ENCODE measurements around the gene PAPPA2. TPM values are rescaled to one million over a fixed set of nuclear protein-coding genes. Genes with fewer than 3 reads are reported as not detected.

PAPPA2 gene
- total RNA-seq, 3 donors from 2014 or later: 1.2 to 3.9 (median 2.6) TPM

- intact Hi-C loops (cut with DNase I; ENCODE audit: low total_unique reads): no loop called here
- H3K27me3 ChIP-seq: no peaks in the 10 kb centered on the region
- TF ChIP-seq POLR2A (IDR thresholded peaks at IDR 0.05): no peak
- TF ChIP-seq, protein P1, sequence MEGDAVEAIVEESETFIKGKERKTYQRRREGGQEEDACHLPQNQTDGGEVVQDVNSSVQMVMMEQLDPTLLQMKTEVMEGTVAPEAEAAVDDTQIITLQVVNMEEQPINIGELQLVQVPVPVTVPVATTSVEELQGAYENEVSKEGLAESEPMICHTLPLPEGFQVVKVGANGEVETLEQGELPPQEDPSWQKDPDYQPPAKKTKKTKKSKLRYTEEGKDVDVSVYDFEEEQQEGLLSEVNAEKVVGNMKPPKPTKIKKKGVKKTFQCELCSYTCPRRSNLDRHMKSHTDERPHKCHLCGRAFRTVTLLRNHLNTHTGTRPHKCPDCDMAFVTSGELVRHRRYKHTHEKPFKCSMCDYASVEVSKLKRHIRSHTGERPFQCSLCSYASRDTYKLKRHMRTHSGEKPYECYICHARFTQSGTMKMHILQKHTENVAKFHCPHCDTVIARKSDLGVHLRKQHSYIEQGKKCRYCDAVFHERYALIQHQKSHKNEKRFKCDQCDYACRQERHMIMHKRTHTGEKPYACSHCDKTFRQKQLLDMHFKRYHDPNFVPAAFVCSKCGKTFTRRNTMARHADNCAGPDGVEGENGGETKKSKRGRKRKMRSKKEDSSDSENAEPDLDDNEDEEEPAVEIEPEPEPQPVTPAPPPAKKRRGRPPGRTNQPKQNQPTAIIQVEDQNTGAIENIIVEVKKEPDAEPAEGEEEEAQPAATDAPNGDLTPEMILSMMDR (IDR thresholded peaks at IDR 0.05): no peak
- no peak for TF ChIP-seq POLR2AphosphoS5 (IDR thresholded peaks at IDR 0.05)
- H3K9me3 ChIP-seq: no peaks in the 10 kb centered on the region
- H3K36me3 ChIP-seq: no peaks in the 10 kb centered on the region
- no peak overlapping the region for H3K27ac ChIP-seq
- DNase-seq (ENCODE audit: low spot score in 2 of 2): no peak
- H3K4me1 ChIP-seq: no peaks in the 10 kb centered on the region
- no peak overlapping the region for H3K4me3 ChIP-seq
Observed at GRCh38 chr1:176604461-176604860, 141.5 kb downstream of the PAPPA2 start.

DNA sequence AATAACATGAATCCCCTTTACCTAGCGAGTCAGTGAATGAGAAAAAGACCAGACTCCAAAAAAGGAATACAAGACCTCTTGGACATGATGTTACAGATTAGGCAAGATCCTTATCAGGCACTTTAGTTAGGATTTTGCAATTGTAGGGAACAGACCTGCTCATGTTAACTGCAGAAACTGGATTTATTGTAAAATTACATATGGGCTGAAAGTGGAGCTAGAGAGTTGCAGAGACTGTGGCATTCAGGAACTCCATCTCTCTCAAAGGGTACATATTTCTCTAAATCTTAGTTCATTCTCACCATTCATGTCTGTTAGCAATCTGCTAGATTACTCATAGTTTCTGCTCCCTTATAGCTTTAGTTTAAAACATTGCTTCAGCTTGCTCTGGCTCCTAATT lies 142.2 kb downstream of the PAPPA2 start:
- Histone ChIP-seq H3K27ac (no peak overlapping the region), H3K36me3 (no peaks in the 10 kb centered on the region), H3K27me3 (no peaks in the 10 kb centered on the region), H3K9me3 (no peaks in the 10 kb centered on the region), H3K4me1 (no peaks in the 10 kb centered on the region), H3K4me3 (no peak overlapping the region)
- TF ChIP-seq POLR2AphosphoS5 (IDR thresholded peaks at IDR 0.05) (no peak), POLR2A (IDR thresholded peaks at IDR 0.05) (no peak)
- TF ChIP-seq, protein P1 (IDR thresholded peaks at IDR 0.05): no peak
- DNase-seq (ENCODE audit: low spot score in 2 of 2): no peak
- intact Hi-C loops (cut with DNase I; ENCODE audit: low total_unique reads): no loop called here

DNA sequence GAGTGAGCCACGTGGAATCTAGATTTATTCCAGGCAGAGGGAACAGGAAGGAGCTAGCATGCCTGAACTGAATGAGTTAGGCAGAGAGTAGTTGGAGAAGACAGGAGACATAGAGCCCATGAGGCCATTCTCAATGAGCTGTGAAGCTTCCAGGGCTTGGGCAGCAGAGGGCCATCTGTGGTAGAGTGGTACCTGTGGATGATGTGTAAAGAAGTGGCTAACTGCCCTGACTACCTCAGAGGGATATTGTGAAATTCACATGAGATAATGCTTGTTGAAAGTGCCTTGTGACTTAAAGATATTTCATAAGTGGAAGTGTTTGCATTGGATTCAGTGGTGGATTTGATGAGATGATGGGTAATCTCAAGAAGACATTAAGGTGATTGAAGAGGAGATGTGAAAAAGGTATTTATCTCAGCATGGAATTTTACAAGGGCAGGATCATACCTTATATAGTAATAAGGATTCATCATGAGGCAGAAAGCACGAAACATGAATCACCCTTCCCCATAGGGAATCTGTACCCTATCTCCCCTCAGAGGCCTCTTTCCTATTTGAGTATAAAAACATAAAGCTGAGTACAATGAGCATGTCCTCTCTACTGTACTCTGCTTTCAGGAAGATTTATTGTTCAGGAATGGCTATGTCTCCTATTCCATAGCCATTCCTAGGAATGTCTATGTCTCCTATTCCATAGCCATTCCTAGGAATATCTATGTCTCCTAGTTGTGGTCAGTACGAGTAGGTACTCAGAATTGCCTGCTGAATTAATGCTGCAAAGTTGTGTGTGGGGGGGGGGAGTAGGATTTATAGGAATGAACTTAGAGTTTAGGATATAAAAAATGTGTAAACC lies 146.8 kb downstream of the PAPPA2 start:
- Histone ChIP-seq H3K27me3 (no peaks in the 10 kb centered on the region), H3K4me1 (no peaks in the 10 kb centered on the region), H3K4me3 (no peak overlapping the region), H3K36me3 (no peaks in the 10 kb centered on the region), H3K9me3 (no peaks in the 10 kb centered on the region), H3K27ac (no peak overlapping the region)
- no peak for DNase-seq (ENCODE audit: low spot score in 2 of 2)
- intact Hi-C loops (cut with DNase I; ENCODE audit: low total_unique reads): no loop called here
- TF ChIP-seq POLR2A (IDR thresholded peaks at IDR 0.05): no peak
- TF ChIP-seq POLR2AphosphoS5 (IDR thresholded peaks at IDR 0.05): no peak
- TF ChIP-seq, protein P1 (IDR thresholded peaks at IDR 0.05): no peak

- H3K27me3 ChIP-seq: no peaks in the 10 kb centered on the region
- intact Hi-C loops (cut with DNase I; ENCODE audit: low total_unique reads): no loop called here
- H3K27ac ChIP-seq: no peak overlapping the region
- H3K4me1 ChIP-seq: no peaks in the 10 kb centered on the region
- no peak overlapping the region for H3K4me3 ChIP-seq
- no peak for DNase-seq (ENCODE audit: low spot score in 2 of 2)
- no peaks in the 10 kb centered on the region for H3K9me3 ChIP-seq
- no peaks in the 10 kb centered on the region for H3K36me3 ChIP-seq
- TF ChIP-seq, protein P1 (IDR thresholded peaks at IDR 0.05): no peak
- TF ChIP-seq POLR2AphosphoS5 (IDR thresholded peaks at IDR 0.05) (no peak), POLR2A (IDR thresholded peaks at IDR 0.05) (no peak)
Observed at GRCh38 chr1:176612791-176613190, 149.8 kb downstream of the PAPPA2 start.

DNA sequence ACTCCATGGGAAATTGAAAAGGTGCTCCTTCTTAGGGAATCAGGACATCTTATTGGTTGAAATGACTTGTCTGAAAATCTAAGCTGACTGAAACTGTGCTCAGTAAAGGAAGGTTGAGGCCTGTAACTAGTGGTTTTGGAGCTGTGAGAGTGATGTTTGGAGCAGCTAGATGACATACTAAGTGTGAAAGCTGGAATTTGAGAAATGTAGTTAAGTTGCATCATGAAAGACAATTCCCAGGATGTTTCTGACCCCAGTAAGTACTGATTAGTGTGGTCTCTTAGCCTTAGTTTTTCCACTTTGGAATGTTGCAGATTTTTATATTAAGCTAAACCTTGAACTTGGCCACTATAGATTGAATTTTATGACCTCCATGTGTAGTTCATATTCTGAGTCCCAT lies 154.9 kb downstream of the PAPPA2 start:
- Histone ChIP-seq H3K4me1 (no peaks in the 10 kb centered on the region), H3K4me3 (no peak overlapping the region), H3K9me3 (peaks cover 0 to 2% of the 10 kb centered on the region in 2 donors), H3K27ac (no peak overlapping the region), H3K27me3 (no peaks in the 10 kb centered on the region), H3K36me3 (no peaks in the 10 kb centered on the region)
- no peak for DNase-seq (ENCODE audit: low spot score in 2 of 2)
- no peak for TF ChIP-seq POLR2AphosphoS5 (IDR thresholded peaks at IDR 0.05)
- TF ChIP-seq, protein P1 (IDR thresholded peaks at IDR 0.05): no peak
- no peak for TF ChIP-seq POLR2A (IDR thresholded peaks at IDR 0.05)
- intact Hi-C loops (cut with DNase I; ENCODE audit: low total_unique reads): no loop called here

Data from breast epithelium (tissue), 4 donors.